HG02571 (cell line): ENCODE data around the gene RASL11B.

ENCODE experiments used
- ATAC-seq: cut with Tn5 transposase; IDR thresholded peaks from one replicate; pipeline ENCODE4 v1.9.1; 2021; ENCODE audit warnings: mild to moderate bottlenecking, moderate library complexity; ENCODE audit not compliant: unreplicated experiment

RASL11B gene

GRCh38 chr4:52911684-52912294 is 49.7 kb downstream of the RASL11B start:
- ATAC-seq: no peak

- no peak for ATAC-seq
Measured at GRCh38 chr4:52912608-52913007, 50.5 kb downstream of the RASL11B start.

- no peak for ATAC-seq
Measured at GRCh38 chr4:52914051-52914605, 52.0 kb downstream of the RASL11B start.

GRCh38 chr4:52915191-52915590 is 53.1 kb downstream of the RASL11B start:
- no peak for ATAC-seq

- no peak for ATAC-seq
Measured at GRCh38 chr4:52915730-52916300, 53.7 kb downstream of the RASL11B start.
